Esophagus squamous epithelium (tissue), 4 donors: ENCODE measurements around the gene MICAL3.
"Not testable (repeated sequence)": the region's sequence is repeated elsewhere in the genome, so short reads cannot be mapped to it uniquely, and the experiment has no call there.

Experiments used
- POLR2A ChIP-seq, 4 donors: fragments of 450-650 bp; IDR thresholded peaks; one replicate each; pipeline ENCODE4 v1.6.1; 2017; ENCODE audit warnings: antibody characterized with exemption in 4 of 4, mild to moderate bottlenecking in 4 of 4, moderate library complexity in 3 of 4
- TF ChIP-seq, protein P1 (sequence below), 6 experiments: fragments of 450-650 bp in 4 of 6; fragments of 200-600 bp in 2 of 6; sonication (generic) in 2 of 6; IDR thresholded peaks; one replicate each; pipeline ENCODE4 v1.5.1; 2016 to 2019; ENCODE audit warnings: antibody characterized with exemption in 6 of 6, mild to moderate bottlenecking in 4 of 6, moderate library complexity in 4 of 6

DNA sequence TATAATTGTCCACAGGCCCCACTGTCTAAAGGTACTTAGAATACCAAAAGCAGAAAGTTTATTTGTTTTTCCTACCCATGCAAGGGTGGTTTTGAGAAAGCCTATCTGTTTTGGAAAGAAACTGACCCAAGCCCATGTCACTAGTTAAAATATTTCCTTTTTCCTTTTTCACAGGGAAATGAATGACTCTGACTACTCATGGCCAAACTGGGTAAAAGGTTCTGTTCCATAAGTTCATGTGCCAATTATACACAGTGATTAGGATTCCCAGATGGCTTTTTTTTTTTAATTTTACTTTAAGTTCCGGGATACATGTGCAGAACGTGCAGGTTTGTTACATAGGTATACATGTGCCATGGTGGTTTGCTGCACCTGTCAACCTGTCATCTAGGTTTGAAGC is 31.4 kb downstream of the MICAL3 start:
- TF ChIP-seq POLR2A (IDR thresholded peaks at IDR 0.05): not testable (repeated sequence)
- TF ChIP-seq, protein P1, sequence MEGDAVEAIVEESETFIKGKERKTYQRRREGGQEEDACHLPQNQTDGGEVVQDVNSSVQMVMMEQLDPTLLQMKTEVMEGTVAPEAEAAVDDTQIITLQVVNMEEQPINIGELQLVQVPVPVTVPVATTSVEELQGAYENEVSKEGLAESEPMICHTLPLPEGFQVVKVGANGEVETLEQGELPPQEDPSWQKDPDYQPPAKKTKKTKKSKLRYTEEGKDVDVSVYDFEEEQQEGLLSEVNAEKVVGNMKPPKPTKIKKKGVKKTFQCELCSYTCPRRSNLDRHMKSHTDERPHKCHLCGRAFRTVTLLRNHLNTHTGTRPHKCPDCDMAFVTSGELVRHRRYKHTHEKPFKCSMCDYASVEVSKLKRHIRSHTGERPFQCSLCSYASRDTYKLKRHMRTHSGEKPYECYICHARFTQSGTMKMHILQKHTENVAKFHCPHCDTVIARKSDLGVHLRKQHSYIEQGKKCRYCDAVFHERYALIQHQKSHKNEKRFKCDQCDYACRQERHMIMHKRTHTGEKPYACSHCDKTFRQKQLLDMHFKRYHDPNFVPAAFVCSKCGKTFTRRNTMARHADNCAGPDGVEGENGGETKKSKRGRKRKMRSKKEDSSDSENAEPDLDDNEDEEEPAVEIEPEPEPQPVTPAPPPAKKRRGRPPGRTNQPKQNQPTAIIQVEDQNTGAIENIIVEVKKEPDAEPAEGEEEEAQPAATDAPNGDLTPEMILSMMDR (IDR thresholded peaks at IDR 0.05): not testable (repeated sequence)
